C4-2B (cell line): ENCODE results near the gene KCNAB3.

ENCODE experiments used
- H3K27ac ChIP-seq: fragments of 450-650 bp; 2 replicates; pipeline ENCODE4 v1.5.1; 2017
- ZFX ChIP-seq: fragments of 450-650 bp; IDR thresholded peaks from 2 replicates; pipeline ENCODE4 v1.6.1; 2017
- TF ChIP-seq, protein P1 (sequence below): fragments of 450-650 bp; conservative IDR thresholded peaks from 2 replicates; pipeline ENCODE4 v1.5.1; 2017; ENCODE audit warnings: mild to moderate bottlenecking

Gene KCNAB3

DNA sequence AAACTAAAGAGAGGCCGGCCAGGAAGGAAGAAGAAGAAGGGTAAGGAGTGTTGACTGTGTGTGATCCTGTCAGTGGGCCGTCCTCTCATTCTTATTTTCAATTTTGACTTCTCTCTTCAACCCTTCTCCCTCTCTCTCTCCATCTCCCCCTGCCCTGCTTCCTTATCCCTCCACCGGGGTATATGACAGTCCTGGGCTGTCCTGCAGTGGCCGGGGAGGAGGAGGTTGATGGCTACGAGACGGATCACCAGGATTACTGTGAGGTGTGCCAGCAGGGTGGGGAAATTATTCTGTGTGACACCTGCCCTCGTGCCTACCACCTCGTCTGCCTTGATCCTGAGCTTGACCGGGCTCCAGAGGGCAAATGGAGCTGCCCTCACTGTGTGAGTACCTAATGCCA lies 35.4 kb downstream of the KCNAB3 start:
- no peak for TF ChIP-seq ZFX
- TF ChIP-seq, protein P1, sequence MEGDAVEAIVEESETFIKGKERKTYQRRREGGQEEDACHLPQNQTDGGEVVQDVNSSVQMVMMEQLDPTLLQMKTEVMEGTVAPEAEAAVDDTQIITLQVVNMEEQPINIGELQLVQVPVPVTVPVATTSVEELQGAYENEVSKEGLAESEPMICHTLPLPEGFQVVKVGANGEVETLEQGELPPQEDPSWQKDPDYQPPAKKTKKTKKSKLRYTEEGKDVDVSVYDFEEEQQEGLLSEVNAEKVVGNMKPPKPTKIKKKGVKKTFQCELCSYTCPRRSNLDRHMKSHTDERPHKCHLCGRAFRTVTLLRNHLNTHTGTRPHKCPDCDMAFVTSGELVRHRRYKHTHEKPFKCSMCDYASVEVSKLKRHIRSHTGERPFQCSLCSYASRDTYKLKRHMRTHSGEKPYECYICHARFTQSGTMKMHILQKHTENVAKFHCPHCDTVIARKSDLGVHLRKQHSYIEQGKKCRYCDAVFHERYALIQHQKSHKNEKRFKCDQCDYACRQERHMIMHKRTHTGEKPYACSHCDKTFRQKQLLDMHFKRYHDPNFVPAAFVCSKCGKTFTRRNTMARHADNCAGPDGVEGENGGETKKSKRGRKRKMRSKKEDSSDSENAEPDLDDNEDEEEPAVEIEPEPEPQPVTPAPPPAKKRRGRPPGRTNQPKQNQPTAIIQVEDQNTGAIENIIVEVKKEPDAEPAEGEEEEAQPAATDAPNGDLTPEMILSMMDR: no peak

DNA sequence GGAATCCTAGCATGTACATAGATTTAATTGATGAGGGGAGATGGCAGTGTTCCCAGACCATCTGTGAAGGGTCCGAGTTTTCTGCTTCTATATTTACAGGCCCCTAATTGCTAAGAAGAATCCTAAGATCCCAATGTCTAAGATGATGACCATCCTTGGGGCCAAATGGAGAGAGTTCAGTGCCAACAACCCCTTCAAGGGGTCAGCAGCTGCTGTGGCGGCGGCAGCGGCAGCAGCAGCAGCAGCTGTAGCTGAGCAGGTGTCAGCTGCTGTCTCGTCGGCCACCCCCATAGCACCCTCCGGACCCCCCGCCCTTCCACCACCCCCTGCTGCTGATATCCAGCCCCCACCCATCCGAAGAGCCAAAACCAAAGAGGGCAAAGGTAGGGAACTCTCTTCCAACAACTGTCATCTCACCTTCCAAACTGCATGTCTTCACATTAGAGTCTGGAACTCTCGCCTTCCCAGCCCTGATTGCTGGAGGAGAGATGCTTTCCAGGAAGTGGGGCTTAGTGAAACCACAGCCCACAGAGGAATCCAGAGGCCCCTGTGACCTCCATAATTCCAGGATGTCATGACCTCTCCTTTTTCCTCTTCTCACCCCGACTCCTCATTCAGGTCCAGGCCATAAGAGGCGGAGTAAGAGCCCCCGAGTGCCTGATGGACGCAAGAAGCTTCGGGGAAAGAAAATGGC lies 36.3 kb downstream of the KCNAB3 start:
- no peak overlapping the region for H3K27ac ChIP-seq
- TF ChIP-seq, protein P1: no peak
- TF ChIP-seq ZFX: no peak

More for the DNA sequence above, 35.4 kb downstream of the KCNAB3 start:
- no peak overlapping the region for H3K27ac ChIP-seq

DNA sequence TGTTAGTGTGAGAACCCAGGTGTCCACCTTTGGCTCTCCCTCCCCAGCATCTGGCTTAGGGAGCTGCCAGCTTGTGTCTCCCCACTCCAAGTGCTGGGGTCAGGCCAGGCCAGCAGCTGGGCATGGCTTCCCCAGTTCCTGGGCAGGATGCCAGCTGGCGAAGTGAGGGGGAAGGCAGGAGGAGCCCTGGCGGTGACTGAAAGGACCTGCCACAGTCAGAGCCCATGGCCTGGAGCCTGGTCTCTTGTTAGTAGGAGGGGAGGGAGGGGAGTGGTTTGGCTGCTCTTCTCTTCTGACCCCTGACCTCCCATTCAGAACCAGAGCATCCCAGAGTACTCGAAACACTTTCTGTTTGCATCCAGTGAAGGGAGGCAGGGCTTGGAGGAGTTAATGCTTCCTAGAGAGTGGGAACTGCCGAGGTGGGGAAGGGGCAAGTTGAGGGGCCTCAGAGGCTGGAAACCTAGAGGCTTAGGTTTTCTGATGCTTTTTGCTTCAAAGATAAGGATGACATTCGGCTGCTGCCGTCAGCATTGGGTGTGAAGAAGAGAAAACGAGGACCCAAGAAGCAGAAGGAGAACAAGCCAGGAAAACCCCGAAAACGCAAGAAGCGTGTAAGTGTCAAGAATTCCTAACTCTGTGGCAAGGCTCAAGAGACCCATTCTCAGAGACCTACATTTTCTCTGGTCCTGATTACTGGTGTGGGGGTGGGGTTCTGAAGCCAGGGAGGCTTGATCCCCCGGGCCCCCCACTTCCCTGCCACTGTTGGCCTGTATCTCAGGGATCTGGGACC lies 40.3 kb downstream of the KCNAB3 start:
- H3K27ac ChIP-seq: peak overlapping the region; percentile 100
- TF ChIP-seq, protein P1: no peak; the same call in 1 of the 2 replicates
- no peak for TF ChIP-seq ZFX

DNA sequence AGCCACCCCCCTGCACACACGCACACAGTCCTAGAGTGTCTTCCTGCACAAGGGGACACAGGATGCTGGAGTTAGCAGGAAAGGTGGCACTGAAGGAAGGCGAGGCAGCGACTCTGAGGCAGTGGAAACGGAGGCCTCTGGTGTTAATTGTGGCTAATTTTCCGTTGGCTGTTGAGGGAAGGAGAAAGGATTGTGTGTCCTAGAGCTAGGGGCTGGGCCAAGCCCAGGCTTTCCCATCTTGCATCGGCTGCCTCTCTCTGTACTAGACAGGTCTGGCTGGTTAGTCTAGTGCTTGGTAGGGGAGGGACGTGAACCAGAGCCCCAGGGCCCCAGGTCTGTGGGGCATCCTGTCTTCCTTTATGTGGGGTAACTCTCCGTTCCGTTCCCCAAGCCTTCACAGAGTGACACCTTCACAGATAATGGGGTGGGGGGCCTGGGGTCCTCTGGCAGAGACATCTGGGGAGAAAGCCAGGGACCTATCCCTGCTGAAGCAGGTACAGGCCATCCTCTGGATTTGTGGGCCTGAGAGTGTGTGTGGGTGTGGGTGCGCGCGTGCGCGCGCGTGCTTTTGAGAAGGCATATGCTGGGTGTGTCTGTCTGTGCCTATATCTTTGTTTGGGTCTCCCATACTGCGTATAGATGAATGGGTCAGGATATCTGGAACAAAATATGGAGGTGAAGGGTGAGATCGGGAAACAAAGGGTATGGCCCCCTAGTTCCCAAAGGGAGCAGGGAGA lies 41.3 kb downstream of the KCNAB3 start, which contains the start of gene CHD3:
Gene CHD3 (plus strand): TSS at position 606 of the 737 bp plus-strand sequence. CDS start 212 bp downstream, outside the sequence.
- TF ChIP-seq ZFX: peak; percentile 31; the same call in 1 of the 2 replicates
- TF ChIP-seq, protein P1: no peak
- peak within 1 kb of the TSS; percentile 100 for H3K27ac ChIP-seq

DNA sequence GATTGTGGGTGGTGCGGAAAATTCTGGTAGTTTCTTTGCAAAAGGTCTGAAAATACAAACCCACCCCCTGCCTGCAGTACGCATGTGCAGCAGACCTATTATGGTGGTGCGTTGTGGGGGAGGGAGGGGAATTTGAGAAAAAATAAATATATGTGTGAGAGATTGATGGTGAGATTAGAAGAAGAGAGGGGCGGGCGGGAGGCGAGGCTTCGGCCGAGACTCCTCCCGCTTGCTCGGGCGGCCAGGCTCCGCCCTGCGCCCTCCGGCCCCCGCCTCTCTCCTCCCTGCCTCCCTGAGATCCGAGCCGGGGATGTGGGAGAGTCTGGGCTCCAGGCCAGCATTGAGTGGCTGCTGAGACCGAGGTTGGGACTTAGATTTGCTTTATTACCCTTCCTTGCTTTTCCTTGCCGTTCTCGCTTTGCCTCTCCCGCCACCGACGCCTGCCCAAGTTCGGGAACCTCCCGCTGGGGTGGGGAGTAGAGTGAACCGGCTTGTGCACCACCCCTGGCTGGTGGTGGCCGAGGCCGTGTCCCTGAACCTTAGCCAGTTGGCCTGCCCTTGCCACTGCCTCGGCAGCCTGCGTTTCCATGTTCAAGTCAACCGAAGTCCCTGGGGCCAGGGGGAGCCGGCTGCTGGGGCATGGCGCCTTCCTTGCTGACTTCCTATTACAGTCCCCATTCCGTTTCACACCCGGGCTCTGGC lies 42.0 kb downstream of the KCNAB3 start:
- TF ChIP-seq, protein P1: no peak; the same call in 1 of the 2 replicates
- no peak for TF ChIP-seq ZFX
- H3K27ac ChIP-seq: peak overlapping the region; percentile 100

DNA sequence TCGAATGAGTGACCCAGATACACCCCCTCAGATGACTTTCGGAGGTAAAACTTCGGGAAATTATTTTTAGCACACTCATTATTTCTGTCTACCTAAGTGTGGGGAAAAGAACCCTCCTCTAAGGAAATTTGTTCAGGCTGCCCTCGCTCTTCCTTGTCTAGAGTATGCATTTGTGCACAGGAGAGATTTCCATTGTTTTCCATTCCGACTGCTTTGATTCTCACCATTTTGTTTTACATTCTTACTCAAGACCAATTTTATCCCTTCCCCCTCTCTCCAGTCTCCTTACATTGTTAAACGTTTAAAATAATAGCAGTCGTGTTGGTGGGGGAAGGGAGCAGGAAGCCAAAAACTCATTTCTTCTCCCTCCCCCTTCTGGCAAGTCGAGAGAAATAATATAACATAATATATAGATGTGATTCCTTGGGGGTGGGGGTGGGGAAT lies 42.6 kb downstream of the KCNAB3 start:
- peak overlapping the region; percentile 100 for H3K27ac ChIP-seq
- TF ChIP-seq, protein P1: no peak; the same call in 1 of the 2 replicates
- no peak for TF ChIP-seq ZFX
